Measurements from ENCODE around the gene TTC13. TPM values are rescaled to one million over a fixed set of nuclear protein-coding genes. Genes with fewer than 3 reads are reported as not detected.

TTC13 gene
- total and polyA plus RNA-seq, 12 donors: 4.3 to 9.5 (median 7.3) TPM

DNA sequence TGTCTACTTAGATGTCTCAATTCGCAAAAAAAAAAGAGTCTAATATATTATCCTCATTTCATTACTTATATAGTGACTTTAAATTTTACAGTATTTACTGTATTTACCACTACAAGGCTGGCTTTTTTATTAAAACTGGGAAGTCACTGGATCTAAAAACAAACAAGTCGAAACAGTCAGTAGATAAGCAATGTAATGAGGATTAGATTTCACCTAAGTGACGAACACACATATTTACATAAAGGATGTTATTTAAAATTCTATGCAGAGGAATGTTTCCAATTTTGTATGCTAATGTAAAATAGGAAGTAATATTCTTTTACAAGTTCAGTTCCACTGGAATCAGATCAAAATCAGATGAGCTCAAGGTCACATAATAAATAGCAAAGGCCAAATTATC lies 28.3 kb downstream of the TTC13 start:
- no peaks in the 10 kb centered on the region for H3K27me3 ChIP-seq
- DNase-seq: no peak
- no peak for TF ChIP-seq CTCF (IDR thresholded peaks at IDR 0.05)

DNA sequence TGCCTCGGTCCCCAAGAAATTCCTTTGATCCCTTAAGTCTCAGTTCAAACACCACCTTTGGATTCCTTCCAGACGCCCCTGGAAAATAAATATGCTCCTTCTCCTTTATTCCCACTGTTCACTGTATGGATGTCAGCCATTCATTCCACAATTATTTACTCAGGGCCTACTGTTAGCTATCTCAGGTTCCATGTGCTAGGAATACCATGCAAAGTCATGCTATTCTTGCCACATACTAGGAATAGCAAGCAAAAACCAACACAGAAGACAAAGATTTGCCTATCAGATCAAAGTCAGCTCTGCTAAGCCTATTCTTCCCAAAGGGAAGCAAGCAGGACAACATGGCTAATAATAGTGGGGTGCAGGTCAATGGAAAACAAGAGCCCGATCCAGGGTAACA lies 29.8 kb downstream of the TTC13 start:
- Histone ChIP-seq H3K27me3 (no peaks in the 10 kb centered on the region), H3K4me1 (no peaks in the 10 kb centered on the region), H3K4me3 (no peak overlapping the region), H3K9me3 (no peaks in the 10 kb centered on the region), H3K27ac (no peak overlapping the region), H3K36me3 (peaks cover 0 to 56% (median 6%) of the 10 kb centered on the region in 9 donors)
- ATAC-seq (no peak), DNase-seq (no peak)
- 94 to 97% methylated on average over 3 of the region's 3 CpGs for WGBS, 2 donors
- intact Hi-C loops (cut with DNase I): no loop called here
- TF ChIP-seq CTCF (IDR thresholded peaks at IDR 0.05): no peak

More for the DNA sequence above, 28.3 kb downstream of the TTC13 start:
- H3K9me3 ChIP-seq: no peaks in the 10 kb centered on the region
- no peaks in the 10 kb centered on the region for H3K4me1 ChIP-seq
- H3K4me3 ChIP-seq: no peak overlapping the region
- peaks cover 0 to 53% (median 6%) of the 10 kb centered on the region in 9 donors for H3K36me3 ChIP-seq
- no peak overlapping the region for H3K27ac ChIP-seq
- no peak for ATAC-seq
- 52 to 68% methylated on average over 3 of the region's 3 CpGs for WGBS, 2 donors
- intact Hi-C loops (cut with DNase I): no loop called here

- ATAC-seq: no peak
- H3K27me3 ChIP-seq: no peaks in the 10 kb centered on the region
- no peak overlapping the region for H3K27ac ChIP-seq
- TF ChIP-seq CTCF (IDR thresholded peaks at IDR 0.05): no peak
- H3K4me1 ChIP-seq: no peaks in the 10 kb centered on the region
- WGBS, 2 donors: 91 to 92% methylated on average over 1 of the region's 1 CpG
- H3K9me3 ChIP-seq: no peaks in the 10 kb centered on the region
- no peak overlapping the region for H3K4me3 ChIP-seq
- intact Hi-C loops (cut with DNase I): no loop called here
- peaks cover 0 to 56% (median 8%) of the 10 kb centered on the region in 9 donors for H3K36me3 ChIP-seq
- DNase-seq: no peak
Measured at GRCh38 chr1:230948301-230948700, 30.4 kb downstream of the TTC13 start.

GRCh38 chr1:230943048-230943593 lies 35.5 kb downstream of the TTC13 start:
- H3K36me3 ChIP-seq: peaks cover 0 to 47% (median 12%) of the 10 kb centered on the region in 9 donors
- intact Hi-C loops (cut with DNase I): no loop called here
- no peak overlapping the region for H3K27ac ChIP-seq
- H3K27me3 ChIP-seq: no peaks in the 10 kb centered on the region
- ATAC-seq (no peak), DNase-seq (no peak)
- no peaks in the 10 kb centered on the region for H3K4me1 ChIP-seq
- TF ChIP-seq CTCF (IDR thresholded peaks at IDR 0.05): no peak
- no peak overlapping the region for H3K4me3 ChIP-seq
- 99 to 100% methylated on average over 2 of the region's 2 CpGs for WGBS, 2 donors
- no peaks in the 10 kb centered on the region for H3K9me3 ChIP-seq

Data from heart right ventricle (tissue), 16 donors.